Activated CD4-positive, alpha-beta T cell treated with anti-CD3 and anti-CD28 coated beads, Interleukin-10, Interleukin-2, amounts not matched to agents 100 ng/mL and 50 ng/mL, durations not matched to agents 16 hours and 8 hours (primary cell): ENCODE data around the gene TPGS1.
"Not testable (repeated sequence)": the region's sequence is repeated elsewhere in the genome, so short reads cannot be mapped to it uniquely, and the experiment has no call there.

ENCODE experiments used
- DNase-seq: peaks from one replicate; pipeline ENCODE4 v3.0.0-alpha.2; 2020

Gene TPGS1

DNA sequence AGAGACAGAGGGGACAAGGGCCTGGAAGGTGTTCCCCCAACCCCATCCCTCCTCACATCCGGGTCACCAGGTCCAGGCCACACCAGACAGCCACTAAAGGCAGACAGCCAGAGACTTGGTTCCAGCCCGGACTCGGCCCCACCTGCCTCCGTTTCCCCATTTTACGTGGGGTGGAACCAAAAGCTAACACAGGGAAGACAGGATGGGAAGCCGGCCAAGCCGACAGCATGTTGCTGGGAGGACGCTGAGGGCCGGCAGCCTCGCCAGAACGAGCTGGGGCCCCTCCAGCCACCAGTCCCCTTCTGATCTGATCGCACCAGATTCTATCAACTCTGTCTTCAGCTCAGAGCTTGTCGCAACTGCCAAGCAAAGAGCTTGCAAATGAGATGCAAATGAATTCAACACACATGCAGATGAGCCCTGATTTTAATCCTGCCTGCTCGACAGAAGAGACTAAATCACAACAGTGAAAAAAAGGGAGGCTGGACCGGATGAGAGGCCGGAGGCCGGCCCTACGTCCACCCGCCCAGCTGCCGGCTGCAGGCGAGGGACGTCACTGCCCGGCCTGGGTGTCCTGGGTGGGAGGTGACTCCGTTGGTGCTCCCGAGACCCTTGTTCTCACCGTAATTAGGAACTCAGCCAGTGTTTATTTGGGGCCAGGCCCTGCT lies 28.9 kb upstream of the TPGS1 start:
- no peak for DNase-seq

DNA sequence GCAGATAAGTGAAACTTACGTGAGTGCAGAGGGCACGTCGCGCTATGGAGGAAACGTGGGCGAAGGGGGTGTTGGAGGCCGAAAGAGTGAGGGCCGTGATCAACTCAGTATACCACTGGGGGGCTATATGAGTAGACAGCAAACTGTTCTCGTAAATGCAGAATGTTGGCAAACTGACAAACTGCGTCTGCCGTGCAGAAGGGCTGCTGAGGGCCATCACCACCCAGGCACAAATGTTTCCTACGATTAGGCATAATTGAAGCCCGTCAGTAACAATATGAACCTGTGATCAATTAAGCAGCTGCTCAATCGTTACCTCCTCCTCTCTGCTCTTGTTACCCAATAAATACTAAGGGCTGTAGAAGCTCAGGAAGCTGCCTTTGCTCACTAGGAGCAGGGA lies 28.3 kb upstream of the TPGS1 start:
- no peak for DNase-seq

DNA sequence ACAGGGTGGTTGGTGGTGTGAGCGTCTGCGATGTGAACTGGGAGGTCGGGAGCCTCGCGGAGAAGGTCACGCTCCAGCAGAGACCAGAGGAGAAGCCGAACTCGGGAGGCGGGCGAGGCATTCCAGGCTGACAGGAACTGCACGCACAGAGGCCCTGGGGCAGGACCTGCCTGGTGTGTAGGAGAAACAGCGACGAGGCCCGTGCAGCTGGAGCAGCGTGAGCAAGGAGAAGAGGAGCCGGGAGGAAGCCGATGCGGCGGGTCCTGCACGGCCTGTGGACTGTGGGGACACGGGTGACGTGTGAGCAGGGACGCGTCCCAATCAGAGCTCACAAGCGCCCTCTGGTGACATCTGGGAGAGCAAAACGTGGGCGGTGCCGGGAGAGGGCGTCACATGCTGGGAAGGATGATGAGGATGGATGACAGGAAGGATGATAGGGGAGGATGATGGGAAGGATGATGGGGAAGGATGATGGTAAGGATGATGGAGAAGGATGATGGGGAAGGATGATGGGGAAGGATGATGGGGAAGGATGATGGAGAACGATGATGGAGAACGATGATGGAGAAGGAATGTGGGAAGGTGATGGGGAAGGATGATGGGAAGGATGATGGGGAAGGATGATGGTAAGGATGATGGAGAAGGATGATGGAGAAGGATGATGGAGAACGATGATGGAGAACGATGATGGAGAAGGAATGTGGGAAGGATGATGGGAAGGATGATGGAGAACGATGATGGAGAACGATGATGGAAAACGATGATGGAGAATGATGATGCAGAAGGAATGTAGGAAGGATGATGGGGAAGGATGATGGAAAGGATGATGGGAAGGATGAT lies 27.1 kb upstream of the TPGS1 start:
- DNase-seq: no peak

DNA sequence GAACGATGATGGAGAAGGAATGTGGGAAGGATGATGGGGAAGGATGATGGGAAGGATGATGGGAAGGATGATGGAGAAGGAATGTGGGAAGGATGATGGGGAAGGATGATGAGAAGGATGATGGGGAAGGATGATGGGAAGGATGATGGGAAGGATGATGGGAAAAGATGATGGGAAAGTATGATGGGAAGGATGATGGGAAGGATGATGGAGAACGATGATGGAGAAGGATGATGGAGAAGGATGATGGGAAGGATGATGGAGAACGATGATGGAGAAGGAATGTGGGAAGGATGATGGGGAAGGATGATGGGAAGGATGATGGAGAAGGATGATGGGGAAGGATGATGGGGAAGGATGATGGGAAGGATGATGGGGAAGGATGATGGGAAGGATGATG lies 26.2 kb upstream of the TPGS1 start:
- DNase-seq: not testable (repeated sequence)

DNA sequence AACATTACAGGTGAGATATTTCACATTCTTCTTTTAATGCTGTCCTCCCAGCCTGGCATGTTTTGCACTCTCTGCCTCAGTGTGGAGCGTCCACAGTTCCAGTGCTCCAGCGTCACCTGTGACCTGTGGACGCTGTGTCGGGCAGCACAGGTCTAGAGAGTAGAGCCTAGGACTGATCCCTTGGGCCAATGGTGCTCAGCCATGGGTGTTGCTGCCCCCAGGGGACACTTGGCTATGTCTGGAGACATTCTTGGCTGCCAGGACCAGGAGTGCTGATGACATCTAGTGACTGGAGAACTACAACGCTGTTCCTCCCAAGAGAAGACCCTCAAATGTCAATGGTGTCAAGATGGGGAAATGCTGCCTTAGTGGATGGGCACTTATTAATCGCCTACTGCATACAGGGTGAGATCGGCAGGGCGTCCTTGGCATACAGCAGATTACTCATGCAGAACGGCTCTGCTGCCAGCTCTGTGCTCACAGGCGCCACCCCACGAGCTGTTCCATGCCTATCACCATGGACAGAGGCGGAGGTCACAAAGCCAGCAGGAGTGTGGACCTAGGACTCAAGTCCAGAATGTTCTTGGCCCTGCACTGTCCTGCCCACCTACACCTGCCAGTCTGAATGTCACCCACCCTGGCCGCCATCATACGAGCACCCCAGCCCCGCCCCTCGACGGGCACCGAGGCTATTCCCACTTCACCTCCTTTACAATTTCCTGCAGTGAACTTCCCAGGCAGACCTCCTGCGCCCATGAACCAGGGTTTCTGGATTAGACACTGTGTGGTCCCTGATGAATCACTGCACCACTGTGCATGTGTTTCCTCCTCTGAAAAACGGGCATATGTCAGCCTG lies 24.9 kb upstream of the TPGS1 start:
- DNase-seq: no peak

DNA sequence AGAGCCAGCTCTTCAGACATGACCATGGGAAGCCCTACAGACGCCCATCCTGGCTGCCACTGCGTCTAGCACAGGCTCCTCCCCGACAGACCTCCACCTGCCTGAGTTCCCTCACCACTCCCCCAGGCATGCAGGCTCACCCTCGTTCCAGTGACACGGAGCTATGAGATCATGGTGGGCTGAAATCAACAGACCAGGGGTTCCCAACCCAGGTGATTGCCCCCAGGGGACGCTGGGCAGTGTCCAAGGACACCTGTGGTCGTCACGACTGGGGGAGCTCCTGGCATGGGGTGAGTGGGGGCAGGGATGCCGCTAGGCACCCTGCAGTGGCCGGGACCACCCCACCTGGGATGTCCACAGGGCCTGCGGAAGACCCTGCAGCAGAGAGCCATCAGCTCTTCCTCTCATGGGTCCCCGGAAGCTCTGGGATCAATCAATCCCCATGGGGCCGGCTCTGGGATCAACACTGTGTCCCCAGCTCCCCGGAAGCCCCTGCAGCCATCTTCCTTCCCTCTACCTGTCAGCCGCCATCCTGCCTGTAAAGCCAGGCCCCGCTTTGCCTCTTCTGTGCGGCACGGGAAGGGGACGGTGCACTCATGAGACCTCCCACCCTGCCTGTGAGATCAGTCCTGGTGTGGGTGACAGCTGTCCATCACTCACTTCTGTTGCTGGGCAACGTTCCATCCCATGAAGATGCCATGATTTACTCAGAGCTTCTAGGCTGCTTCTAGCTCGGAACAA lies 23.8 kb upstream of the TPGS1 start:
- DNase-seq: no peak

DNA sequence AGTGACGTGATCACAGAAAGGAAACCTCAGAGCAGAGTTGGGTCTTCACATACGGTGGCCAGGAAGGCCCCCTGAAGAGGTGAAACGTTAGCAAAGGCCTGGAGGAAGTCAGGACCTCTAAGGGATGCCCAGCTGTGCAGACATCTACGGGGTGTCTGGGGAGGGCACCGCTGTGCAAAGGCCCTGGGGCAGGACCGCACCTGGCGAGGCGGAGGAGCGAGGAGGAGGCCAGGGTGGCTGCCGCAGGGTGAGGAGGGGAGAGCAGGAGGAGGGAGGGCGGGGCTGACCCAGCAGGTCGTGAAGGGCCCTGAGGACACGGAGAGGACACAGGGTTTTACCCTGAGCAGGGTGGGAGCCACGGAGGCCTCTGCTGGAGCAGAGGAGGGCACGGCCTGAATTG lies 22.8 kb upstream of the TPGS1 start:
- no peak for DNase-seq

DNA sequence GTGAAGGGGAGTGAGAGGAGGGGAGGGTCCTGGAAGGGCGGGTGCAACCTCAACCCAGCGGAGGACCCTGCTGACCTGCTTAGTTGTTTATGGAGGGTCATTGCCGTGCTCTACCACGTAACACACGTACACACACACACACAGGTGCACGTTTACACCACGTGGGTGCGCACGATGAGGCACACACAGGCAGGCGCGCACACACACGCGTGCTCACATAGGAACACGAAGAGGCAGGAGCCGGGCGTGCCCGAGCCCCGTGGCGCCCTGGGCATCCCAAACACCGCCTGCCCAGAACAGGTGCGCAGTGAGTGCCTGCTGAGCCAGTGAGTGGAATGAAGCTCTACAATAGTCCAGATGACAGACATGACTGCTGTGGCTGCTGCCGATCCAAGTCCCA lies 22.2 kb upstream of the TPGS1 start:
- DNase-seq: no peak

DNA sequence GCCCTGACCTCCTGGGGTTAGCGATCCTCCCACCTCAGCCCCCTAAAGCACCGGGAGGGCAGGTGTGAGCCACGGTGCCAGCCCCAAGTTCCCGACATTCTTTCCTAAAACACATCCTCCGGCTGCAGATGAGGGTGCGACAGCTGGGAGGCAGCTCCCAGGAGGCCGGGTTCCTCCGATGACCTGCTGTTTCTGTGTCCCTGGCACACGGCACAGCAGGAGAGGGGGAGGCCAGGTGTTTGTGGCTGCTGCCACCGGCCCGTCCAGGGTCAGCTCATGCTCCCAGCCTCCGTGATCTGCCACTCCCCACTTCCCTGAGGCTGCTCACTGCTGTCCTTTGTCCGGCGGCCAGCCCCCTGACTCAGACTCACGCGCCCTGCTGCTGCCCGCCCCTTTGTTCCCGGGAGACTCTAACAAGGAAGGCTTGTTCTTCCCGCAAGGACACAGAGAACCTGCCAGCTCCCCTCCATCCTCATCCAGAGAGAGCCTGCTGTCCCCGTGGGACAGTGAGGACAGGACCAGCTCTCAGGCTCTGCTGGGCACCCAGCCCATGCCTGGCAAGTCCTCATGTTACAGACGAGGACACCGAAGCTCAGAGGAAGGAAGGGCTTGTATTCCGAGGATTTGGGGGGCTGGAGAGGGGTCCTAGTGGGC lies 21.6 kb upstream of the TPGS1 start:
- no peak for DNase-seq

DNA sequence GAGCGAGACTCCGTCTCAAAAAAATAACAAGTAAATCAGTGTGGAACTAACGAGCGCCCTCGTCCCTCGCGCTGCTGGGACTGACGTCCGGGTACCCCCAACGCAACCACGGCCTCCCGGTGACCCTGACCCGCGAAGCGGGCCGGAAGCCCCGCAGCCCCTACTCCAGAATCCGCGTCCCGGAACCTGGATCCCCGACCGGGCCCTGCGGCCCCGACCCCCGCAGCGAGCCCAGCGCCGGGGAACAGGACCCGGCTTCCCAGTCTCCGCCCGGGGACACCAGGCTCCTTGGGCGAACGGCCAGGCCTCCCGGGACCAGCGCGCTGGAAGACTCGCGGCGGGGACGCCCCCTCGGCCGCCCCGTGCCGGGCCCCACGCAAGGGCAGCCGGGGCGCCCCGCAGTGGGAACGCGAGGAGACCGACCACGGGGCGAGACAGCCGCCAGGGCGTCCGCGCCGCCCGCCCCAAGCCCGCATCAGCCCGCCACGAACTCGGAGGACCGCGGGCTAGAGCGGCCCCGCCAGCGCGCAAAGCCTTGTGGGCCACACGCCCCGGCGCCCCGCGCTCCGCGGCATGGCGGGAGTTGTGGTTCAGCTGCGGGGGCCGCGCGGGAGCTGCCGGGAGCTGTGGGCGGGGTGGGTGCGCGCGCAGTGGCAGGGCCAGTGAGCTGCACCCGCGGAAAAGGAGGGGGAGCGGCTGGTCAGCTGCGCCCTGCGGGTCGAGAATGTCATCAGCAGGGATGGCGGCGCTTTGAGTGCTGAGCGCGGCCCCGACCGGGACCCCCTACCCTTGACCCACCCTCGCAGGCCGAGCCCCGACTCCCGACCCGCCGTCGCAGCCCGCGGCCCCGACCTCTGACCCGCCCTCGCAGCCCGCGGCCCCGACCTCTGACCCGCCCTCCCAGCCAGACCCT lies 18.5 kb upstream of the TPGS1 start:
- peak; percentile 96 for DNase-seq

DNA sequence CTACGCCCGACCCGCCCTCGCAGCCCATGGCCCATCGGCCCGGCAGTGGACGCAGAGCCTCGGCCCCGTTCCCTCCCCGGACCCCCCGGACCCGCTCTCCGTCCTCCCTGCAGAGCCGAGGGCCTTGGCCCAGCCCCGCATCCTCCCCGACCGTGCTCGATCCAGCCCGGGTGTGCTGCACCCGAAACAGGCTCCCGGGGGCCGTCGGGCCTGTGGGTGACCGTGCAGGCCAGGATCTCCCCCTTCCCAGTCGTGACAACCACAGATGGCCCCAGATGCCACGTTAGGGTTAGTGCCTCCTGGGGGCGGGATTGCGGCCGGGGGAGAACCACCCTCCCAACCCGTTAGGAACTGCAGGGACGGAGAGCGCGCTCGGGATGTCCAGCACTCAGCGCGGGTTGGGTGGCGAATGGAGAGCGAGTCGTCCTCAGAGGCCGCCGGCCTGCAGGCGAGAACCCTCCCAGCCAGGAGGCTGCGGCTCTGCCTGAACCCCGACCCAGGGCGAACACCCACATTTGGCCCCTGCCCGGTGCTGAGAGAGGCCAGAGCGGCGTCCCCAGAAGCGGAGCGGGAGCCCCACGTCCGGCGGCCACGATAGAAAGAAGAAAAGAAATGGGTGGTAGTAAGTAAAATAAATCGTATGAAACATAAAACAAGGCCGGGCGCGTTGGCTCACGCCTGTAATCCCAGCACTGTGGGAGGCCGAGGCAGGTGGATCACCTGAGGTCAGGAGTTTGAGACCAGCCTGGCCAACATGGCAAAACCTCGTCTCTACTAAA lies 17.7 kb upstream of the TPGS1 start:
- no peak for DNase-seq

DNA sequence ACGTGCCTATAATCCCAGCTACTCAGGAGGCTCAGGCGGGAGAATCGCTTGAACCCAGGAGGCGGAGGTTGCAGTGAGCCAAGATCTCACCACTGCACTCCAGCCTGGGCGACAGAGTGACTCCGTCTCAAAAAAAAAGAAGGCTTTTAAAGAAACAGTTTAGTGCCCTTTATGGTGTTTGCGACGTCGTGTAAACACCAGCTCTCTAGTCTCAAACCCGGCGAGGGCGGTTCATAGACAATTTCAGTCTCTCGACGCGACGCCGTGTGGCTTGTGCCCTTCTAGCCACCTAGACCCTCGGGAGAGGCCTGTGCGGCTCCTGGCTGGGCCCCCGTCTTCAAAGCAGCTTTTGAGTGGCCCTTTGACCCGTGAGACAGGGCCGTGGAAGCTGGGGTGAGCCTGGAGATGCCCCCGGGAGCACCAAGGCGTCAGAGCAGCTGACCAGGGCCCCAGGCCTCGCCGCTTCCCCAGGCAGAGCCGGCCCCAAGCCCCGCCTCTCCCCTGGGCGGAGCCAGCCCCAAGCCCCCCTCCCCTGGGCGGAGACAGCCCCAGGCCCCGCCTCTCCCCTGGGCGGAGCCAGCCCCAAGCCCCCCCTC lies 16.1 kb upstream of the TPGS1 start:
- DNase-seq: peak; percentile 20

DNA sequence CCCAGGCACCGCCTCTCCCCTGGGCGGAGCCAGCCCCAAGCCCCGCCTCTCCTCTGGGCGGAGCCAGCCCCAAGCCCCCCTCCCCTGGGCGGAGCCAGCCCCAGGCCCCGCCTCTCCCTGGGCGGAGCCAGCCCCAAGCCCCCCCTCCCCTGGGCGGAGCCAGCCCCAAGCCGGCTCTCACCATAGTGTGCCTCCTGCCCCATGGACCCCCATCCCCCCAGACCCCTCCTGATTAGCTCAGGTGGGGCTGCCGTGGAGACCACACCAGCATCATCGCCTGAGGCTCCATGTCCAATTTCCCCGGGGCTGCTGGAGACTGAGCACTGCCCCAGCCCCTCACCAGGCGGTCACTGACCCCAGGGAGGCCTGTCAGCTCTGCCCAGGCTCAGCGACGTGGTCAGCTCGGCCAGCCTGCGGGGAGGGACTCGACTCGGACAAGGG lies 15.2 kb upstream of the TPGS1 start:
- DNase-seq: peak; percentile 42

DNA sequence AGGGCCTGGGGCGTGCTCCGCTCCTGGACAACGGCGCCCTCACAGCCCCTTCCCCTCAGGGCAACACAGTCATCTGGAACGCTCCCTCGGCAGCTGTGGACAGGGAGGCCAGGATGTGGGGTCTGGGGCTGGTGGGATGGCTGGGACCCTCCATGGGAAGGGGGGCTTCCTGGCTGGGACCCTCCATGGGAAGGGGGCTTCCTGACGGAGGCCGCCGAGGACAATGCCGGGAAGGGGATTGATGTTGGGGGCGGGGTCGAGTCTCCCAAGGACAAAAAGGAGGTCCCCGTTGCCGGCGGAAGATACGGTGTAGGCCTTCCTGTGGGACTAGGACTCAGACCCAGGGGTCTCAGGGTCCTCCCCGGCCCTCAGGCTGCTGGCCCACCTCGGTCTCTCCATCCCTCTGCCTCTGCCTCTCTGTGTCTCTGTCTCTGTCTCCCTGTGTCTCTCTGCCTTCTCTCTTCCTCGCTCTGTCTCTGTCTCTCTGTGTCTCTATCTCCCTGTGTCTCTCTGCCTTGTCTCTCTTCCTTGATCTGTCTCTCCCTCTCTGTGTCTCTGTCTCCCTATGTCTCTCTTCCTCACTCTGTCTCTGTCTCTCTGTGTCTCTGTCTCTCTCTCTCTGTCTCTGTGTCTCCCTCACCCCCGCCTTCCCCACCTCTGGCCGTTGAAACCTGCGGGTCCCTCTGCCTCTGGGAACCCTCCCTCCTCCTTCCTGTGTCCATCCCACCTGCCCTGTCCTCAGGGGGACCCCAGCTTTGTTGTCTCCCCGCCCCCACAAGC lies 13.7 kb upstream of the TPGS1 start:
- no peak for DNase-seq

DNA sequence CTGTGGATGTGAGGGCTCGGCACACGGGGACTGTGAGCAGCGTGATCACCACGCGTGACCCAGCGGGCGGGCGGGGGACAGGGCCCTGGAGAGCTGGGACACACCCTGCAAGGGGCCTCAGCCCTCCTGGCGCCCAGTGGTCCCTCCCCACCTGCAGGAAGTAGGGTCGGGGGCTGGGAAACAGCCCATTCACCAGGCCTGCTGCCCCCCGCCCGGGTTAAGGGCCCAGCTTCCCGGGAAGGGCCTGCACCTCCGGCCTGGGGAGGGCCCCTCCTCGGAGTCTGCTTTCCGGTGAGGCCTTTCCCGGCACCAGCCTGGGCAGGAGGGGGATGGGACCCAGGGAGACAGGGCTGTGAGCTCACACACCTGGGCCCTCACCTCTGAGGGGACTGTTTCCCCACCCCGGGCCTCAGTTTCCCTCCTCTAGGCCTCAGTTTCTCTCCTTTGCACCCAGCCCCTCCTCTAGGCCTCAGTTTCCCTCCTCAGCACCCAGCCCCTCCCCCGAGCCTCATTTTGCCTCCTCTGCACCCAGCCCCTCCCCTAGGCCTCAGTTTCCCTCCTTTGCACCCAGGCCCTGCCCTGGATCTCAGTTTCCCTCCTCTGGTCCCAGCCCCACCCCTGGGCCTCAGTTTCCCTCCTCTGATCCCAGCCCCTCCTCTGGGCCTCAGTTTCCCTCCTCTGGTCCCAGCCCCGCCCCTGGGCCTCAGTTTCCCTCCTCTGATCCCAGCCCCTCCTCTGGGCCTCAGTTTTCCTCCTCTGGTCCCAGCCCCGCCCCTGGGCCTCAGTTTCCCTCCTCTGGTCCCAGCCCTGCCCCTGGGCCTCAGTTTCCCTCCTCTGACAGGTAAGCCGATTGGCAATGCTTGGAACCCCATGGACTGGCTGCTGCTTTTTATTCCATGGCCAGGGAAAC lies 12.9 kb upstream of the TPGS1 start:
- no peak for DNase-seq

DNA sequence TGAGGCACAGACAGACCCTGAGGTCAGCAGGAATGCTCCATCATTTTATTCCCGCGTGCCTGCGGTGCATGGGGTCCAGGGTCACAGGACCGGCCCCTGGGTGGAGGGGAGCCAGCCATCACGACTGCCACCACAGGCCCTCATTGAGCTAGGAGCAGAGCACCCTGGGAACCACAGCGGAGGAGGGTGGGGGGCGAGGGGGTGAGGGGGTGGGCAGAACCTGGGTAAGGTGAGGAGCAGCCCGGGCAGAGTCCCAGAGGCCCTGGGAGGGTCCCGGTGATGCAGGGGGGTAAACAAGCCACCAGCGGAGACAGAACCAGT lies 12.3 kb upstream of the TPGS1 start:
- DNase-seq: no peak

DNA sequence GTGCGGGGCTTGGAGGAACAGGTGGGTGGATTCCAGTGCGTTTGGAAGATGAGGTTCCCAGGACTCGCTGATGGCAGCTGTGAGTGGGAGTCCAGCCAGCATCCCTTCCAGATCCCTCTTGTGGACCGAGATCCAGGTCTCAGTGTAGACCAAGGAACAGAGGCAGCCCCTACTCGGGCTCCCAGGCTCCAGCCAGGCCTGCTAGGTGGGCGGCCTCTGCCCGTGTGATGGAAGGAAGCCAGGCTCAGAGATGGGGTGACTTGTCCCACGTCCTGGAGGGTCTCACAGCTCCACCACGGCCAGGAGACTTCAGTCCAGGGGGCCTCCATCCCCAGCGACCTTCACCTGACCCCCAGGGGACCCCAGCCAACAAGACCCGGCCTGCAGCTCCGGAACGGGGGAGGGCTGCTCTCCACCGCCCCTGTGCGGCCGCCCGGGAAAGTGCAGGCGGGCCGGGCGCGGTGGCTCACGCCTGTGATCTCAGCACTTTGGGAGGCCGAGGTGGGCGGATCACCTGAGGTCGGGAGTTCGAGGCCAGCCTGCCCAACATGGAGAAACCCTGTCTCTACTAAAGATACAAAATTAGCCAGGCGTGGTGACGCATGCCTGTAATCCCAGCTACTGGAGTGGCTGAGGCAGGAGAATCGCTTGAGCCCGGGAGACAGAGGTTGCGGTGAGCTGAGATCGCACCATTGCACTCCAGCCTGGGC lies 11.7 kb upstream of the TPGS1 start:
- peak; percentile 64 for DNase-seq
